Measurements from ENCODE around the gene FARSA. TPM values are rescaled to one million over a fixed set of nuclear protein-coding genes. Genes with fewer than 3 reads are reported as not detected.

FARSA gene
- total and polyA plus RNA-seq, 10 of the 15 experiments (the other 5 are each of a cell fraction or from before 2014, with no cell fraction given) = 20.3 to 212 (median 76.4) TPM

DNA sequence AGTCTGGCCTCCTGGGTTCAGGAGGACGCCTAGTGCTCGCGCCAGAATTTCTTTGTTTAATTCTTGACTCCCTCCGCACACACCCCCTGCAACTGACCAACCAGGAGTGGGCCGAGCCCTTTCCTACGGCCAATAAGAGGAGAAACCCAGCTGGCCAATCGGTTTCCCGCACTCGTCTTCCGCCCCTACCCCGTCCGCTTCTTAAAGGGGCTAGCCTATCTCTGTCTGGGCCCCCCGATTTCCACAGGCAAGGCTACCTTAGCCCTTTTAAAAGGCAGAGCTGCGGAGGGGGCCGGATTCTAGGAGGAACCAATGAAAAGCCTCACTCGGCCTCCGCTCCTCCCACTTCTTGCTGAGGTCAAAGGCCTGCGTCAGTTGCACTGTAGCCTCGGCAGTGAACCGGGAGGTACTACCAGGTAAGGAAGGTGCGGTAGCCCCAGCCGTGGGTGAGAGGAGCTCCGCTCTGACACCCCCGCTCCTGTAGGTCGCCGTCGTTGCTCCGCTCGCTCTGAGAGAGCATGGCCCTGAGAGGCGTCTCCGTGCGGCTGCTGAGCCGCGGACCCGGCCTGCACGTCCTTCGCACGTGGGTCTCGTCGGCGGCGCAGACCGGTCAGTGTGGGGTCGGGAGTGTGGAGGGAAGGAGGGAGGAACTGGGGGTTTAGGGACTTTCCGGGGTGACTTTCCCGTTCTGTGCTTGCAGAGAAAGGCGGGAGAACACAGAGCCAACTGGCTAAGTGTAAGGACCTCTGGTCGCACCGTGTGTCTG, 42.5 kb downstream of the FARSA start, which contains the start of gene GCDH (continued):
- TF ChIP-seq CBFB (IDR thresholded peaks at IDR 0.05; ENCODE audit: low read depth) (peak; percentile 52; the same call in 1 of the 2 replicates), EGR1 (IDR thresholded peaks at IDR 0.05; ENCODE audit: borderline replicate concordance in 1 of 2, low read depth in 2 of 2, low read length in 2 of 2) (peak in 1 of 2 experiments; percentile 3; a peak in 1 of 3 replicates), RELA (IDR thresholded peaks at IDR 0.05; ENCODE audit: borderline replicate concordance, partially characterized antibody) (no peak), RUNX3 (IDR thresholded peaks at IDR 0.05; ENCODE audit: low read length) (peak; percentile 45; the same call in 1 of the 2 replicates), CHD1 (IDR thresholded peaks at IDR 0.05; ENCODE audit: low read depth, low read length) (no peak), JUND (IDR thresholded peaks at IDR 0.05; ENCODE audit: low read depth, low read length) (peak; percentile 79; the same call in 1 of the 2 replicates), CHD2 (IDR thresholded peaks at IDR 0.05; ENCODE audit: borderline replicate concordance, low read depth, low read length) (peak; percentile 25; the same call in 1 of the 2 replicates), HDGF (IDR thresholded peaks at IDR 0.05) (peak; percentile 11; the same call in 1 of the 2 replicates), CREM (IDR thresholded peaks at IDR 0.05; ENCODE audit: low read depth) (peak; percentile 96), IKZF1 (conservative IDR thresholded peaks at IDR 0.05) (peak; percentile 73), POLR2A (IDR thresholded peaks at IDR 0.05; ENCODE audit: low read depth, low read length) (peak; percentile 91)
- TF ChIP-seq, protein P1, sequence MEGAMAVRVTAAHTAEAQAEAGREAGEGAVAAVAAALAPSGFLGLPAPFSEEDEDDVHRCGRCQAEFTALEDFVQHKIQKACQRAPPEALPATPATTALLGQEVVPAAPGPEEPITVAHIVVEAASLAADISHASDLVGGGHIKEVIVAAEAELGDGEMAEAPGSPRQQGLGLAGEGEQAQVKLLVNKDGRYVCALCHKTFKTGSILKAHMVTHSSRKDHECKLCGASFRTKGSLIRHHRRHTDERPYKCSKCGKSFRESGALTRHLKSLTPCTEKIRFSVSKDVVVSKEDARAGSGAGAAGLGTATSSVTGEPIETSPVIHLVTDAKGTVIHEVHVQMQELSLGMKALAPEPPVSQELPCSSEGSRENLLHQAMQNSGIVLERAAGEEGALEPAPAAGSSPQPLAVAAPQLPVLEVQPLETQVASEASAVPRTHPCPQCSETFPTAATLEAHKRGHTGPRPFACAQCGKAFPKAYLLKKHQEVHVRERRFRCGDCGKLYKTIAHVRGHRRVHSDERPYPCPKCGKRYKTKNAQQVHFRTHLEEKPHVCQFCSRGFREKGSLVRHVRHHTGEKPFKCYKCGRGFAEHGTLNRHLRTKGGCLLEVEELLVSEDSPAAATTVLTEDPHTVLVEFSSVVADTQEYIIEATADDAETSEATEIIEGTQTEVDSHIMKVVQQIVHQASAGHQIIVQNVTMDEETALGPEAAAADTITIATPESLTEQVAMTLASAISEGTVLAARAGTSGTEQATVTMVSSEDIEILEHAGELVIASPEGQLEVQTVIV (IDR thresholded peaks at IDR 0.05; ENCODE audit: borderline replicate concordance, partially characterized antibody) = peak; percentile 95
- TF ChIP-seq, protein P2, sequence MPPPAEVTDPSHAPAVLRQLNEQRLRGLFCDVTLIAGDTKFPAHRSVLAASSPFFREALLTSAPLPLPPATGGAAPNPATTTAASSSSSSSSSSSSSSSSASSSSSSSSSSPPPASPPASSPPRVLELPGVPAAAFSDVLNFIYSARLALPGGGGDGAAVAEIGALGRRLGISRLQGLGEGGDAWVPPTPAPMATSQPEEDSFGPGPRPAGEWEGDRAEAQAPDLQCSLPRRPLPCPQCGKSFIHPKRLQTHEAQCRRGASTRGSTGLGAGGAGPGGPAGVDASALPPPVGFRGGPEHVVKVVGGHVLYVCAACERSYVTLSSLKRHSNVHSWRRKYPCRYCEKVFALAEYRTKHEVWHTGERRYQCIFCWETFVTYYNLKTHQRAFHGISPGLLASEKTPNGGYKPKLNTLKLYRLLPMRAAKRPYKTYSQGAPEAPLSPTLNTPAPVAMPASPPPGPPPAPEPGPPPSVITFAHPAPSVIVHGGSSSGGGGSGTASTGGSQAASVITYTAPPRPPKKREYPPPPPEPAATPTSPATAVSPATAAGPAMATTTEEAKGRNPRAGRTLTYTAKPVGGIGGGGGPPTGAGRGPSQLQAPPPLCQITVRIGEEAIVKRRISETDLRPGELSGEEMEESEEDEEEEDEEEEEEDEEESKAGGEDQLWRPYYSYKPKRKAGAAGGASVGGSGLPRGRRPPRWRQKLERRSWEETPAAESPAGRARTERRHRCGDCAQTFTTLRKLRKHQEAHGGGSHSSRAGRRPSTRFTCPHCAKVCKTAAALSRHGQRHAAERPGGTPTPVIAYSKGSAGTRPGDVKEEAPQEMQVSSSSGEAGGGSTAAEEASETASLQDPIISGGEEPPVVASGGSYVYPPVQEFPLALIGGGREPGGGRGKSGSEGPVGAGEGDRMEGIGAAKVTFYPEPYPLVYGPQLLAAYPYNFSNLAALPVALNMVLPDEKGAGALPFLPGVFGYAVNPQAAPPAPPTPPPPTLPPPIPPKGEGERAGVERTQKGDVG (CRISPR knock-in tag; IDR thresholded peaks at IDR 0.05) = no peak
- TF ChIP-seq, protein P3, sequence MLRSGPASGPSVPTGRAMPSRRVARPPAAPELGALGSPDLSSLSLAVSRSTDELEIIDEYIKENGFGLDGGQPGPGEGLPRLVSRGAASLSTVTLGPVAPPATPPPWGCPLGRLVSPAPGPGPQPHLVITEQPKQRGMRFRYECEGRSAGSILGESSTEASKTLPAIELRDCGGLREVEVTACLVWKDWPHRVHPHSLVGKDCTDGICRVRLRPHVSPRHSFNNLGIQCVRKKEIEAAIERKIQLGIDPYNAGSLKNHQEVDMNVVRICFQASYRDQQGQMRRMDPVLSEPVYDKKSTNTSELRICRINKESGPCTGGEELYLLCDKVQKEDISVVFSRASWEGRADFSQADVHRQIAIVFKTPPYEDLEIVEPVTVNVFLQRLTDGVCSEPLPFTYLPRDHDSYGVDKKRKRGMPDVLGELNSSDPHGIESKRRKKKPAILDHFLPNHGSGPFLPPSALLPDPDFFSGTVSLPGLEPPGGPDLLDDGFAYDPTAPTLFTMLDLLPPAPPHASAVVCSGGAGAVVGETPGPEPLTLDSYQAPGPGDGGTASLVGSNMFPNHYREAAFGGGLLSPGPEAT (IDR thresholded peaks at IDR 0.05; ENCODE audit: low read depth) = peak; percentile 100
- TF ChIP-seq, protein P4, sequence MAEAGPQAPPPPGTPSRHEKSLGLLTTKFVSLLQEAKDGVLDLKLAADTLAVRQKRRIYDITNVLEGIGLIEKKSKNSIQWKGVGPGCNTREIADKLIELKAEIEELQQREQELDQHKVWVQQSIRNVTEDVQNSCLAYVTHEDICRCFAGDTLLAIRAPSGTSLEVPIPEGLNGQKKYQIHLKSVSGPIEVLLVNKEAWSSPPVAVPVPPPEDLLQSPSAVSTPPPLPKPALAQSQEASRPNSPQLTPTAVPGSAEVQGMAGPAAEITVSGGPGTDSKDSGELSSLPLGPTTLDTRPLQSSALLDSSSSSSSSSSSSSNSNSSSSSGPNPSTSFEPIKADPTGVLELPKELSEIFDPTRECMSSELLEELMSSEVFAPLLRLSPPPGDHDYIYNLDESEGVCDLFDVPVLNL (IDR thresholded peaks at IDR 0.05; ENCODE audit: low read depth, low read length) = peak; percentile 79; the same call in 1 of the 2 replicates
- TF ChIP-seq, protein P5, sequence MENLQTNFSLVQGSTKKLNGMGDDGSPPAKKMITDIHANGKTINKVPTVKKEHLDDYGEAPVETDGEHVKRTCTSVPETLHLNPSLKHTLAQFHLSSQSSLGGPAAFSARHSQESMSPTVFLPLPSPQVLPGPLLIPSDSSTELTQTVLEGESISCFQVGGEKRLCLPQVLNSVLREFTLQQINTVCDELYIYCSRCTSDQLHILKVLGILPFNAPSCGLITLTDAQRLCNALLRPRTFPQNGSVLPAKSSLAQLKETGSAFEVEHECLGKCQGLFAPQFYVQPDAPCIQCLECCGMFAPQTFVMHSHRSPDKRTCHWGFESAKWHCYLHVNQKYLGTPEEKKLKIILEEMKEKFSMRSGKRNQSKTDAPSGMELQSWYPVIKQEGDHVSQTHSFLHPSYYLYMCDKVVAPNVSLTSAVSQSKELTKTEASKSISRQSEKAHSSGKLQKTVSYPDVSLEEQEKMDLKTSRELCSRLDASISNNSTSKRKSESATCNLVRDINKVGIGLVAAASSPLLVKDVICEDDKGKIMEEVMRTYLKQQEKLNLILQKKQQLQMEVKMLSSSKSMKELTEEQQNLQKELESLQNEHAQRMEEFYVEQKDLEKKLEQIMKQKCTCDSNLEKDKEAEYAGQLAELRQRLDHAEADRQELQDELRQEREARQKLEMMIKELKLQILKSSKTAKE (IDR thresholded peaks at IDR 0.05; ENCODE audit: low read depth, poor library complexity, severe bottlenecking) = peak; percentile 37
- TF ChIP-seq, protein P6, sequence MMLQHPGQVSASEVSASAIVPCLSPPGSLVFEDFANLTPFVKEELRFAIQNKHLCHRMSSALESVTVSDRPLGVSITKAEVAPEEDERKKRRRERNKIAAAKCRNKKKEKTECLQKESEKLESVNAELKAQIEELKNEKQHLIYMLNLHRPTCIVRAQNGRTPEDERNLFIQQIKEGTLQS (IDR thresholded peaks at IDR 0.05; ENCODE audit: borderline replicate concordance, extremely low read depth, low read depth, low read length) = peak; percentile 40; the same call in 1 of the 2 replicates

Measured in GM12878 (cell line).